ENCODE results near the gene LVRN. TPM values are rescaled to one million over a fixed set of nuclear protein-coding genes. Genes with fewer than 3 reads are reported as not detected.
"Not testable (repeated sequence)": the region's sequence is repeated elsewhere in the genome, so short reads cannot be mapped to it uniquely, and the experiment has no call there.

LVRN gene, protein sequence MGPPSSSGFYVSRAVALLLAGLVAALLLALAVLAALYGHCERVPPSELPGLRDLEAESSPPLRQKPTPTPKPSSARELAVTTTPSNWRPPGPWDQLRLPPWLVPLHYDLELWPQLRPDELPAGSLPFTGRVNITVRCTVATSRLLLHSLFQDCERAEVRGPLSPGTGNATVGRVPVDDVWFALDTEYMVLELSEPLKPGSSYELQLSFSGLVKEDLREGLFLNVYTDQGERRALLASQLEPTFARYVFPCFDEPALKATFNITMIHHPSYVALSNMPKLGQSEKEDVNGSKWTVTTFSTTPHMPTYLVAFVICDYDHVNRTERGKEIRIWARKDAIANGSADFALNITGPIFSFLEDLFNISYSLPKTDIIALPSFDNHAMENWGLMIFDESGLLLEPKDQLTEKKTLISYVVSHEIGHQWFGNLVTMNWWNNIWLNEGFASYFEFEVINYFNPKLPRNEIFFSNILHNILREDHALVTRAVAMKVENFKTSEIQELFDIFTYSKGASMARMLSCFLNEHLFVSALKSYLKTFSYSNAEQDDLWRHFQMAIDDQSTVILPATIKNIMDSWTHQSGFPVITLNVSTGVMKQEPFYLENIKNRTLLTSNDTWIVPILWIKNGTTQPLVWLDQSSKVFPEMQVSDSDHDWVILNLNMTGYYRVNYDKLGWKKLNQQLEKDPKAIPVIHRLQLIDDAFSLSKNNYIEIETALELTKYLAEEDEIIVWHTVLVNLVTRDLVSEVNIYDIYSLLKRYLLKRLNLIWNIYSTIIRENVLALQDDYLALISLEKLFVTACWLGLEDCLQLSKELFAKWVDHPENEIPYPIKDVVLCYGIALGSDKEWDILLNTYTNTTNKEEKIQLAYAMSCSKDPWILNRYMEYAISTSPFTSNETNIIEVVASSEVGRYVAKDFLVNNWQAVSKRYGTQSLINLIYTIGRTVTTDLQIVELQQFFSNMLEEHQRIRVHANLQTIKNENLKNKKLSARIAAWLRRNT
- total RNA-seq = under 1 TPM in 1 of 2 experiments, not detected in 1; 0.18 TPM
- polyA plus RNA-seq = not detected

- no peaks in the 10 kb centered on the region for H3K36me3 Mint-ChIP-seq
- H3K27ac Mint-ChIP-seq = no peak within 1 kb of the TSS
- no peak for DNase-seq
- ChIA-PET POLR2A (no interaction called here), CTCF (interaction anchor here (1.0 to 1.2 kb wide), 3 partner anchors 11 to 23 kb away, joined by 3 read pairs; no protein-coding TSS in a partner anchor)
- Histone ChIP-seq H3K4me3 (ENCODE audit: low read length) (no peak within 1 kb of the TSS), H3K36me3 (ENCODE audit: insufficient read depth, low read length) (no peaks in the 10 kb centered on the region), H3K27me3 (ENCODE audit: insufficient read depth, low read length, poor library complexity, severe bottlenecking) (peaks cover 16% of the 10 kb centered on the region), H3K4me1 (ENCODE audit: insufficient read depth, low read length) (no peaks in the 10 kb centered on the region), H3K27ac (ENCODE audit: low read depth, low read length) (no peak within 1 kb of the TSS), H3K9me3 (ENCODE audit: low read length) (no peaks in the 10 kb centered on the region)
- H3K4me3 Mint-ChIP-seq = peak within 1 kb of the TSS in 5 of 7 donors; percentile 40 to 63 (median 61)
- H3K9me3 Mint-ChIP-seq = peaks cover 0 to 4% (median 3%) of the 10 kb centered on the region in 5 donors
- peaks cover 37 to 46% of the 10 kb centered on the region in 2 donors for H3K27me3 Mint-ChIP-seq
- H3K4me1 Mint-ChIP-seq = peaks cover 10 to 21% (median 12%) of the 10 kb centered on the region in 3 donors
Observed at GRCh38 chr5:115962239-115962564, at the start of gene LVRN. LVRN (plus strand) TSS chr5:115962475; CDS start chr5:115962618, 143 bp downstream.

GRCh38 chr5:115913623-115914400, 48.5 kb upstream of the LVRN start:
- H3K27me3 ChIP-seq (ENCODE audit: insufficient read depth, low read length, poor library complexity, severe bottlenecking); H3K4me1 ChIP-seq (ENCODE audit: insufficient read depth, low read length); H3K36me3 ChIP-seq (ENCODE audit: insufficient read depth, low read length); H3K9me3 Mint-ChIP-seq; H3K27ac ChIP-seq (ENCODE audit: low read depth, low read length); POLR2A ChIA-PET; CTCF ChIA-PET; H3K27ac Mint-ChIP-seq; H3K4me3 ChIP-seq (ENCODE audit: low read length); H3K4me1 Mint-ChIP-seq; DNase-seq; H3K9me3 ChIP-seq (ENCODE audit: low read length); H3K27me3 Mint-ChIP-seq; H3K4me3 Mint-ChIP-seq: not testable (repeated sequence)
- peaks cover 5 to 16% (median 15%) of the 10 kb centered on the region in 3 donors for H3K36me3 Mint-ChIP-seq

DNA sequence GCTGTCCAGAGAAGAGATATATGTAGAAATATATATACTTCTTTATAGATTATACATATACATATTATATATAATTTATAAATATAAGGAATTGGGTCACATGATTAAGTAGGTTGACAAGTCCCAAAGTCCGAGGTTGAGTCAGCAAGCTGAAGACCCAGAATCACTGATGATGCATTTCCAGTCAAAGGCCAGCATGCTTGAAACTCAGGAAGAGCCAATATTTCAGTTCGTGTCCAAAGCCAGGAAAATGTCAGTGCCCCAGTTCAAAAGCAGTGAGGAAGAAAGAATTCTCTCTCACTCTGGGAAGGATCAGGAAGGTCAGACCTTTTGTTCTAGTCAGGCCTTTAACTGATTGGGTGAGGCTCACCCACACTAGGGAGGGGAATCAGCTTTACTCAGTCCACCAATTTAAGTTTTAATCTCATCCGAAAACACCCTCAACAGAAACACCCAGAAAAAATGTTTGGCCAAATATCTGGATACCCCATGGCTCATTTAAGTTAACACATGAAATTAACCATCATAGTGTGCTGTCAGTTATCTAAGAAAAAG, 42.0 kb upstream of the LVRN start:
- no peaks in the 10 kb centered on the region for H3K9me3 Mint-ChIP-seq
- Histone ChIP-seq H3K4me3 (ENCODE audit: low read length) (no peak overlapping the region), H3K27ac (ENCODE audit: low read depth, low read length) (no peak overlapping the region), H3K27me3 (ENCODE audit: insufficient read depth, low read length, poor library complexity, severe bottlenecking) (no peaks in the 10 kb centered on the region), H3K4me1 (ENCODE audit: insufficient read depth, low read length) (no peaks in the 10 kb centered on the region), H3K9me3 (ENCODE audit: low read length) (no peaks in the 10 kb centered on the region), H3K36me3 (ENCODE audit: insufficient read depth, low read length) (no peaks in the 10 kb centered on the region)
- H3K4me1 Mint-ChIP-seq = no peaks in the 10 kb centered on the region
- no peak overlapping the region for H3K4me3 Mint-ChIP-seq
- H3K36me3 Mint-ChIP-seq = peaks cover 4 to 7% (median 5%) of the 10 kb centered on the region in 3 donors
- POLR2A ChIA-PET = no interaction called here
- H3K27ac Mint-ChIP-seq = no peak overlapping the region
- CTCF ChIA-PET = no interaction called here
- no peak for DNase-seq
- H3K27me3 Mint-ChIP-seq = no peaks in the 10 kb centered on the region

- H3K36me3 ChIP-seq (ENCODE audit: insufficient read depth, low read length); POLR2A ChIA-PET; H3K36me3 Mint-ChIP-seq; H3K9me3 ChIP-seq (ENCODE audit: low read length); H3K4me3 ChIP-seq (ENCODE audit: low read length); H3K27me3 Mint-ChIP-seq; H3K27me3 ChIP-seq (ENCODE audit: insufficient read depth, low read length, poor library complexity, severe bottlenecking); H3K9me3 Mint-ChIP-seq; H3K27ac ChIP-seq (ENCODE audit: low read depth, low read length); H3K4me1 ChIP-seq (ENCODE audit: insufficient read depth, low read length); H3K27ac Mint-ChIP-seq; CTCF ChIA-PET; DNase-seq; H3K4me3 Mint-ChIP-seq; H3K4me1 Mint-ChIP-seq: not testable (repeated sequence)
Observed at GRCh38 chr5:115928578-115929407, 33.5 kb upstream of the LVRN start.

- H3K36me3 Mint-ChIP-seq; H3K4me3 Mint-ChIP-seq; DNase-seq; H3K9me3 ChIP-seq (ENCODE audit: low read length); H3K36me3 ChIP-seq (ENCODE audit: insufficient read depth, low read length); CTCF ChIA-PET; H3K9me3 Mint-ChIP-seq; H3K27ac ChIP-seq (ENCODE audit: low read depth, low read length); H3K4me1 Mint-ChIP-seq; H3K27me3 Mint-ChIP-seq; H3K4me3 ChIP-seq (ENCODE audit: low read length); POLR2A ChIA-PET; H3K27me3 ChIP-seq (ENCODE audit: insufficient read depth, low read length, poor library complexity, severe bottlenecking); H3K4me1 ChIP-seq (ENCODE audit: insufficient read depth, low read length); H3K27ac Mint-ChIP-seq: not testable (repeated sequence)
Observed at GRCh38 chr5:115930171-115930570, 32.1 kb upstream of the LVRN start.

DNA sequence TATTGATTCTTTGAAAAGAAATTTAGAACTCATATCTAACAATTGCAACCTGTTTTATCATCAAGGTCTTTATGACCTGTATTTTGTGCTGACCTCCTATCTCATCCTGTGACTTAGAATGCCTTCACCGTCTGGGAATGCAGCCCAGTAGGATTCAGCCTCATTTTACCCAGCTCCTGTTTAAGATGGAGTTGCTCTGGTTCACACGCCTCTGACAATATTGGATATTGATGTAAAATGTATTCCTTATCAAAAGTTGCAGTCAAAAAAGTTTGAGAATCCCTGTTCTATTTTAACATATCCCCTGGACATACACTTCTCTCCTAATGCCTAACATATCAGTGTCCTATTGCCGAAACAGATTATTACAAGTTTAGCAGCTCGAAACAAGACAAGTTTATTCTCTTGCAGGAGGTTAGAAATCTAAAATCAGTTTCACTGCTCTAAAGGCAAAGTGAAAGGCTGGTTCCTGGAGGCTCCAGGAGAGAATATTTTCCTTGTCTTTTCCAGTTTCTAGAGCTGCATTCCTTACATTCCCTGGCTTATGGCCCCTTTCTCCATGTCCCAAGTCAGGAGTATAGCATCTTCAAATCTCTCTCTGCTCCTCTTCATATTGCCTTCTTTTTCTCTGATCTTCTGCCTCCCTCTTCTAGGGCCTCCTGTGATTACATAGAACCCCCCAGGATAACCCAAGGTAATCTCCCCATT, 31.5 kb upstream of the LVRN start:
- Histone ChIP-seq H3K9me3 (ENCODE audit: low read length) (no peaks in the 10 kb centered on the region), H3K4me1 (ENCODE audit: insufficient read depth, low read length) (no peaks in the 10 kb centered on the region), H3K36me3 (ENCODE audit: insufficient read depth, low read length) (no peaks in the 10 kb centered on the region), H3K4me3 (ENCODE audit: low read length) (no peak overlapping the region), H3K27me3 (ENCODE audit: insufficient read depth, low read length, poor library complexity, severe bottlenecking) (no peaks in the 10 kb centered on the region), H3K27ac (ENCODE audit: low read depth, low read length) (no peak overlapping the region)
- no peaks in the 10 kb centered on the region for H3K27me3 Mint-ChIP-seq
- ChIA-PET POLR2A (no interaction called here), CTCF (no interaction called here)
- H3K9me3 Mint-ChIP-seq = no peaks in the 10 kb centered on the region
- no peak for DNase-seq
- no peak overlapping the region for H3K4me3 Mint-ChIP-seq
- H3K36me3 Mint-ChIP-seq = no peaks in the 10 kb centered on the region
- no peaks in the 10 kb centered on the region for H3K4me1 Mint-ChIP-seq
- no peak overlapping the region for H3K27ac Mint-ChIP-seq

GRCh38 chr5:115932991-115933390, 29.3 kb upstream of the LVRN start:
- no peaks in the 10 kb centered on the region for H3K9me3 Mint-ChIP-seq
- no peaks in the 10 kb centered on the region for H3K36me3 Mint-ChIP-seq
- no peak for DNase-seq
- no peaks in the 10 kb centered on the region for H3K4me1 ChIP-seq (ENCODE audit: insufficient read depth, low read length)
- H3K4me3 Mint-ChIP-seq = no peak overlapping the region
- no peak overlapping the region for H3K27ac ChIP-seq (ENCODE audit: low read depth, low read length)
- ChIA-PET POLR2A (no interaction called here), CTCF (interaction anchor here (1.7 kb wide), 1 partner anchor 11 kb away, joined by 4 read pairs; no protein-coding TSS in a partner anchor)
- H3K27ac Mint-ChIP-seq = no peak overlapping the region
- no peaks in the 10 kb centered on the region for H3K36me3 ChIP-seq (ENCODE audit: insufficient read depth, low read length)
- H3K9me3 ChIP-seq (ENCODE audit: low read length) = no peaks in the 10 kb centered on the region
- no peaks in the 10 kb centered on the region for H3K27me3 Mint-ChIP-seq
- H3K27me3 ChIP-seq (ENCODE audit: insufficient read depth, low read length, poor library complexity, severe bottlenecking) = no peaks in the 10 kb centered on the region
- no peak overlapping the region for H3K4me3 ChIP-seq (ENCODE audit: low read length)
- H3K4me1 Mint-ChIP-seq = no peaks in the 10 kb centered on the region

All from CD8-positive, alpha-beta memory T cell (primary cell).